22Rv1 (cell line): Measurements from ENCODE around the gene HOXA4.

ENCODE experiments used
- ZFX ChIP-seq: fragments of 450-650 bp; IDR thresholded peaks from 2 replicates; pipeline ENCODE4 v1.6.1; 2017; ENCODE audit warnings: antibody characterized with exemption, borderline replicate concordance
- TF ChIP-seq, protein P1 (sequence below): fragments of 450-650 bp; IDR thresholded peaks from 2 replicates; pipeline ENCODE4 v1.5.1; 2017; ENCODE audit warnings: mild to moderate bottlenecking

DNA sequence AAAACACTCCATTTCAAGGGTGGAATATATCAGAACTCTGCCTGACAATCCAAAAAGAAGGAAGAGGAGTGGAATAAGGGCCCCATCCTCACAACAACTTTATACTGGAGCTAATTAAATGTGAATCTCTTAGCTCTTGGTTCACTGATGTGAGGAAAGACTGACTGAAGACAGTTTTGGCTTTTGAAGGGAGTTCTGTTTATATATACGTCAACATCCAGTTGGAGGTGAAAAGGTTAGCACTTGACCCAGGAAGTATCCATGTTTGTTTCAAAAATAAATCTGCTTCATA, 37.8 kb downstream of the HOXA4 start:
- TF ChIP-seq, protein P1, sequence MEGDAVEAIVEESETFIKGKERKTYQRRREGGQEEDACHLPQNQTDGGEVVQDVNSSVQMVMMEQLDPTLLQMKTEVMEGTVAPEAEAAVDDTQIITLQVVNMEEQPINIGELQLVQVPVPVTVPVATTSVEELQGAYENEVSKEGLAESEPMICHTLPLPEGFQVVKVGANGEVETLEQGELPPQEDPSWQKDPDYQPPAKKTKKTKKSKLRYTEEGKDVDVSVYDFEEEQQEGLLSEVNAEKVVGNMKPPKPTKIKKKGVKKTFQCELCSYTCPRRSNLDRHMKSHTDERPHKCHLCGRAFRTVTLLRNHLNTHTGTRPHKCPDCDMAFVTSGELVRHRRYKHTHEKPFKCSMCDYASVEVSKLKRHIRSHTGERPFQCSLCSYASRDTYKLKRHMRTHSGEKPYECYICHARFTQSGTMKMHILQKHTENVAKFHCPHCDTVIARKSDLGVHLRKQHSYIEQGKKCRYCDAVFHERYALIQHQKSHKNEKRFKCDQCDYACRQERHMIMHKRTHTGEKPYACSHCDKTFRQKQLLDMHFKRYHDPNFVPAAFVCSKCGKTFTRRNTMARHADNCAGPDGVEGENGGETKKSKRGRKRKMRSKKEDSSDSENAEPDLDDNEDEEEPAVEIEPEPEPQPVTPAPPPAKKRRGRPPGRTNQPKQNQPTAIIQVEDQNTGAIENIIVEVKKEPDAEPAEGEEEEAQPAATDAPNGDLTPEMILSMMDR = no peak
- TF ChIP-seq ZFX = no peak
